HCT116 (cell line): ENCODE results near the gene BTN1A1. TPM values are rescaled to one million over a fixed set of nuclear protein-coding genes. Genes with fewer than 3 reads are reported as not detected.

Experiments
- ATAC-seq: fragments of 200-7000 bp; cut with Tn5 transposase; 2 replicates; pipeline ENCODE4 v1.9.1; 2020; ENCODE audit warnings: mild to moderate bottlenecking, moderate library complexity
- BruUV-seq: library from RNA; stranded (reverse); fragments of 400-500 nt; replicated peaks from 2 replicates; lab custom pipeline; 2021; lab: Mats Ljungman, UMichigan
- CTCF ChIA-PET: fragments of 300-600 bp; sonication (Branson Sonifier 250); formaldehyde crosslinking; loops from one replicate; lab custom pipeline; 2021; ENCODE audit warnings: antibody characterized with exemption; lab: Charles Lee
- POLR2A ChIA-PET: fragments of 300-600, 350-600 bp; sonication (Branson Sonifier 250); formaldehyde crosslinking; loops from one replicate; lab custom pipeline; 2021; ENCODE audit warnings: antibody characterized with exemption; lab: Charles Lee
- RAD21 ChIA-PET, 2 experiments: fragments of 300-600 bp; sonication (Branson Sonifier 250); formaldehyde crosslinking; loops; one replicate each; lab custom pipeline; 2023; ENCODE audit warnings: low total read pairs in 2 of 2; ENCODE audit not compliant: uncharacterized antibody in 2 of 2, unreplicated experiment in 2 of 2, low non-redundant PET in 1 of 2; lab: Charles Lee
- DNase-seq: peaks from one replicate; pipeline ENCODE4 v3.0.0-alpha.2; 2010; ENCODE audit warnings: low read depth, low spot score
- H2AFZ ChIP-seq: fragments of 200-600 bp; shearing (Covaris generic), sonication (generic); 2 replicates; pipeline ENCODE4 v1.6.1; 2017; ENCODE audit warnings: low read depth, mixed run types, mixed read lengths, antibody characterized with exemption, low read length; ENCODE audit not compliant: poor library complexity, severe bottlenecking
- H3K27ac ChIP-seq: 2 replicates; pipeline ENCODE4 v1.5.1; 2012; ENCODE audit warnings: low read depth, low read length
- H3K27me3 ChIP-seq: fragments of 200-600 bp; sonication (generic); 2 replicates; pipeline ENCODE4 v1.6.1; 2016; ENCODE audit warnings: mixed run types, low read length, mixed read lengths; ENCODE audit not compliant: insufficient read depth
- H3K36me3 ChIP-seq, 2 experiments: fragments of 200-500 bp in 1 of 2; fragments of 200-600 bp in 1 of 2; sonication (Bioruptor generic) in 1 of 2; sonication (generic) in 1 of 2; 2 replicates each; pipeline versions ENCODE4 v1.5.1 to v1.6.1; 2014 to 2016; ENCODE audit warnings: low read length in 2 of 2, inconsistent platforms in 1 of 2, mixed read lengths in 1 of 2, mixed run types in 1 of 2; ENCODE audit not compliant: insufficient read depth in 2 of 2, control insufficient read depth in 1 of 2
- H3K4me1 ChIP-seq, 2 experiments: fragments of 200-600 bp in 1 of 2; sonication (generic) in 1 of 2; 2 replicates each; pipeline versions ENCODE4 v1.5.1 to v1.6.1; 2012 to 2017; ENCODE audit warnings: low read length in 2 of 2, inconsistent platforms in 1 of 2, mild to moderate bottlenecking in 1 of 2, mixed read lengths in 1 of 2, mixed run types in 1 of 2, moderate library complexity in 1 of 2; ENCODE audit not compliant: insufficient read depth in 2 of 2, control insufficient read depth in 1 of 2
- H3K4me2 ChIP-seq: fragments of 200-600 bp; sonication (generic); 2 replicates; pipeline ENCODE4 v1.6.1; 2017; ENCODE audit warnings: mixed run types, low read length, mixed read lengths
- H3K4me3 ChIP-seq, 2 experiments: fragments of 200-600 bp in 1 of 2; sonication (generic) in 1 of 2; replicated peaks in 1 of 2; 2 replicates each; pipeline ENCODE4 v1.5.1; 2011 to 2016; ENCODE audit warnings: low read length in 2 of 2, control low read depth in 1 of 2, low read depth in 1 of 2, mild to moderate bottlenecking in 1 of 2, mixed read lengths in 1 of 2, mixed run types in 1 of 2
- H3K79me2 ChIP-seq: fragments of 200-600 bp; sonication (generic); 2 replicates; pipeline ENCODE4 v1.6.1; 2017; ENCODE audit warnings: mild to moderate bottlenecking, mixed run types, low read length, moderate library complexity, mixed read lengths; ENCODE audit not compliant: insufficient read depth
- H3K9ac ChIP-seq: fragments of 200-600 bp; sonication (generic); 2 replicates; pipeline ENCODE4 v1.6.1; 2016; ENCODE audit warnings: low read length, mixed read lengths
- H3K9me2 ChIP-seq: fragments of 200-600 bp; sonication (generic), shearing (Covaris generic); 2 replicates; pipeline ENCODE4 v1.6.1; 2017; ENCODE audit warnings: mixed run types, mild to moderate bottlenecking, moderate library complexity; ENCODE audit not compliant: insufficient read depth
- H3K9me3 ChIP-seq, 2 experiments: fragments of 200-500 bp in 1 of 2; fragments of 200-600 bp in 1 of 2; sonication (Bioruptor generic) in 1 of 2; sonication (generic) in 1 of 2; 2 replicates each; pipeline ENCODE4 v1.6.1; 2014 to 2017; ENCODE audit warnings: low read length in 2 of 2, mixed read lengths in 2 of 2, inconsistent platforms in 1 of 2, low read depth in 1 of 2, mild to moderate bottlenecking in 1 of 2, mixed run types in 1 of 2, moderate library complexity in 1 of 2; ENCODE audit not compliant: control insufficient read depth in 1 of 2, insufficient read depth in 1 of 2
- H4K20me1 ChIP-seq: fragments of 200-600 bp; sonication (generic), shearing (Covaris generic); 2 replicates; pipeline ENCODE4 v1.6.1; 2017; ENCODE audit warnings: mixed run types, mild to moderate bottlenecking, moderate library complexity; ENCODE audit not compliant: insufficient read depth
- CBX3 ChIP-seq: IDR thresholded peaks from 2 replicates; pipeline ENCODE4 v1.6.1; 2012; ENCODE audit warnings: low read depth
- CEBPB ChIP-seq: IDR thresholded peaks from 2 replicates; pipeline ENCODE4 v1.6.1; 2012; ENCODE audit warnings: low read depth
- EGR1 ChIP-seq: IDR thresholded peaks from 2 replicates; pipeline ENCODE4 v1.6.1; 2012; ENCODE audit warnings: low read depth
- ELF1 ChIP-seq: IDR thresholded peaks from 2 replicates; pipeline ENCODE4 v1.6.1; 2012; ENCODE audit warnings: low read depth, borderline replicate concordance
- EZH2 ChIP-seq: fragments of 200-600 bp; sonication (generic); IDR thresholded peaks from 2 replicates; pipeline ENCODE4 v1.6.1; 2017; ENCODE audit warnings: antibody characterized with exemption, mixed run types
- EZH2phosphoT487 ChIP-seq: fragments of 200-600 bp; IDR thresholded peaks from 2 replicates; pipeline ENCODE4 v1.6.1; 2018; ENCODE audit warnings: antibody characterized with exemption, borderline replicate concordance
- FOSL1 ChIP-seq: IDR thresholded peaks from 2 replicates; pipeline ENCODE4 v1.6.1; 2012; ENCODE audit warnings: low read depth
- JUND ChIP-seq: IDR thresholded peaks from 2 replicates; pipeline ENCODE4 v1.6.1; 2012
- POLR2A ChIP-seq: IDR thresholded peaks from 2 replicates; pipeline ENCODE4 v1.7.0; 2011; ENCODE audit warnings: borderline replicate concordance; ENCODE audit not compliant: insufficient read depth, insufficient read length; ENCODE audit errors: extremely low read depth
- POLR2AphosphoS5 ChIP-seq: IDR thresholded peaks from 2 replicates; pipeline ENCODE4 v1.6.1; 2011; ENCODE audit warnings: mild to moderate bottlenecking, low read depth, low read length, moderate library complexity
- RAD21 ChIP-seq: IDR thresholded peaks from 2 replicates; pipeline ENCODE4 v1.6.1; 2012; ENCODE audit warnings: low read depth, mild to moderate bottlenecking
- SIN3A ChIP-seq: IDR thresholded peaks from 2 replicates; pipeline ENCODE4 v1.6.1; 2012; ENCODE audit warnings: low read depth
- SP1 ChIP-seq: IDR thresholded peaks from 2 replicates; pipeline ENCODE4 v1.6.1; 2012; ENCODE audit warnings: low read depth
- SRF ChIP-seq: IDR thresholded peaks from 2 replicates; pipeline ENCODE4 v1.6.1; 2012; ENCODE audit warnings: low read depth
- TCF7L2 ChIP-seq: IDR thresholded peaks from 2 replicates; pipeline ENCODE4 v1.7.0; 2011; ENCODE audit warnings: borderline replicate concordance, inconsistent platforms; ENCODE audit not compliant: insufficient read depth, insufficient read length; ENCODE audit errors: extremely low read depth
- YY1 ChIP-seq: IDR thresholded peaks from 2 replicates; pipeline ENCODE4 v1.6.1; 2011; ENCODE audit warnings: low read length, low read depth, moderate library complexity, mild to moderate bottlenecking; ENCODE audit not compliant: insufficient replicate concordance; ENCODE audit errors: extremely low read depth
- ZNF274 ChIP-seq: fragments of 200-500 bp; sonication (Bioruptor generic); IDR thresholded peaks from 2 replicates; pipeline ENCODE4 v1.6.1; 2014; ENCODE audit warnings: mild to moderate bottlenecking, low read depth, low read length, inconsistent platforms
- intact Hi-C: fragments of 100-400 bp; cut with micrococcal nuclease; formaldehyde crosslinking; loops from 2 replicates; pipeline ENCODE4 v1.10.0; 2022
- total RNA-seq: library from RNA; stranded (reverse); gene quantifications from one replicate; pipeline ENCODE4 v1.2.1, GENCODE V29; 2021; ENCODE audit not compliant: unreplicated experiment
- TF ChIP-seq, protein P1 (sequence below): IDR thresholded peaks from 2 replicates; pipeline ENCODE4 v1.6.1; 2012
- TF ChIP-seq, protein P2 (sequence below), 3 experiments: fragments of 200-600 bp in 1 of 3; sonication (generic) in 1 of 3; IDR thresholded peaks in 2 of 3; conservative IDR thresholded peaks in 1 of 3; 2 replicates each; pipeline ENCODE4 v1.5.1; 2012 to 2017; ENCODE audit warnings: low read depth in 2 of 3, low read length in 2 of 3, antibody characterized with exemption in 1 of 3, borderline replicate concordance in 1 of 3, control low read depth in 1 of 3, mild to moderate bottlenecking in 1 of 3, mixed read lengths in 1 of 3, mixed run types in 1 of 3, moderate library complexity in 1 of 3; ENCODE audit not compliant: insufficient read depth in 1 of 3
- TF ChIP-seq, protein P3 (sequence below): IDR thresholded peaks from 2 replicates; pipeline ENCODE4 v1.6.1; 2012; ENCODE audit warnings: low read depth

BTN1A1 gene
- total RNA-seq, 1 experiment from 2014 or later = 0.32 TPM

DNA sequence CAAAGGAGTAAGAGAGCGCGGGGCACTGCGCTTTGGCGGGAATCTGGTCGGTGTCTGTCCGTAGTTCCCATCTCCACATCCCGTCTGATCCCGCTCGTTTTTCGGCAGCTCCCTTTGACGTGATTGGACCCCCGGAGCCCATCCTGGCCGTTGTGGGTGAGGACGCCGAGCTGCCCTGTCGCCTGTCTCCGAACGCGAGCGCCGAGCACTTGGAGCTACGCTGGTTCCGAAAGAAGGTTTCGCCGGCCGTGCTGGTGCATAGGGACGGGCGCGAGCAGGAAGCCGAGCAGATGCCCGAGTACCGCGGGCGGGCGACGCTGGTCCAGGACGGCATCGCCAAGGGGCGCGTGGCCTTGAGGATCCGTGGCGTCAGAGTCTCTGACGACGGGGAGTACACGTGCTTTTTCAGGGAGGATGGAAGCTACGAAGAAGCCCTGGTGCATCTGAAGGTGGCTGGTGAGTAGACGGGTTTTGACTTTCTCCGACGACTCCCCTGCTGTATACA, 1.4 kb downstream of the BTN1A1 start:
- ChIA-PET RAD21 (no interaction called here), POLR2A (no interaction called here), CTCF (no interaction called here)
- no peaks in the 10 kb centered on the region for H3K36me3 ChIP-seq
- no peaks in the 10 kb centered on the region for H3K9me3 ChIP-seq
- H3K4me2 ChIP-seq = no peak overlapping the region
- H3K9me2 ChIP-seq = no peaks in the 10 kb centered on the region
- H3K27ac ChIP-seq = no peak overlapping the region
- BruUV-seq = no TSS peak
- H2AFZ ChIP-seq = no peak overlapping the region
- H3K79me2 ChIP-seq = no peaks in the 10 kb centered on the region
- no peaks in the 10 kb centered on the region for H4K20me1 ChIP-seq
- no peaks in the 10 kb centered on the region for H3K27me3 ChIP-seq
- H3K9ac ChIP-seq = no peak overlapping the region
- H3K4me3 ChIP-seq = no peak overlapping the region
- peaks cover 0 to 3% of the 10 kb centered on the region in 2 experiments; a peak in 1 of 4 replicates for H3K4me1 ChIP-seq
- intact Hi-C loops = no loop called here
- no peak for DNase-seq
- no peak for ATAC-seq
- TF ChIP-seq CEBPB (no peak), SIN3A (no peak), SP1 (no peak), RAD21 (no peak), EZH2 (no peak), TCF7L2 (no peak), SRF (no peak), ELF1 (no peak), EGR1 (no peak), FOSL1 (no peak), POLR2A (no peak), JUND (no peak), YY1 (no peak), CBX3 (no peak), EZH2phosphoT487 (no peak), ZNF274 (no peak), POLR2AphosphoS5 (no peak)
- TF ChIP-seq, protein P1, sequence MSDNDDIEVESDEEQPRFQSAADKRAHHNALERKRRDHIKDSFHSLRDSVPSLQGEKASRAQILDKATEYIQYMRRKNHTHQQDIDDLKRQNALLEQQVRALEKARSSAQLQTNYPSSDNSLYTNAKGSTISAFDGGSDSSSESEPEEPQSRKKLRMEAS = no peak
- TF ChIP-seq, protein P2, sequence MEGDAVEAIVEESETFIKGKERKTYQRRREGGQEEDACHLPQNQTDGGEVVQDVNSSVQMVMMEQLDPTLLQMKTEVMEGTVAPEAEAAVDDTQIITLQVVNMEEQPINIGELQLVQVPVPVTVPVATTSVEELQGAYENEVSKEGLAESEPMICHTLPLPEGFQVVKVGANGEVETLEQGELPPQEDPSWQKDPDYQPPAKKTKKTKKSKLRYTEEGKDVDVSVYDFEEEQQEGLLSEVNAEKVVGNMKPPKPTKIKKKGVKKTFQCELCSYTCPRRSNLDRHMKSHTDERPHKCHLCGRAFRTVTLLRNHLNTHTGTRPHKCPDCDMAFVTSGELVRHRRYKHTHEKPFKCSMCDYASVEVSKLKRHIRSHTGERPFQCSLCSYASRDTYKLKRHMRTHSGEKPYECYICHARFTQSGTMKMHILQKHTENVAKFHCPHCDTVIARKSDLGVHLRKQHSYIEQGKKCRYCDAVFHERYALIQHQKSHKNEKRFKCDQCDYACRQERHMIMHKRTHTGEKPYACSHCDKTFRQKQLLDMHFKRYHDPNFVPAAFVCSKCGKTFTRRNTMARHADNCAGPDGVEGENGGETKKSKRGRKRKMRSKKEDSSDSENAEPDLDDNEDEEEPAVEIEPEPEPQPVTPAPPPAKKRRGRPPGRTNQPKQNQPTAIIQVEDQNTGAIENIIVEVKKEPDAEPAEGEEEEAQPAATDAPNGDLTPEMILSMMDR (IDR thresholded peaks at IDR 0.05 in 2 of 3, conservative IDR thresholded peaks at IDR 0.05 in 1 of 3; ENCODE audit: borderline replicate concordance in 1 of 3, insufficient read depth in 1 of 3, low read depth in 2 of 3, low read length in 2 of 3) = no peak
- TF ChIP-seq, protein P3, sequence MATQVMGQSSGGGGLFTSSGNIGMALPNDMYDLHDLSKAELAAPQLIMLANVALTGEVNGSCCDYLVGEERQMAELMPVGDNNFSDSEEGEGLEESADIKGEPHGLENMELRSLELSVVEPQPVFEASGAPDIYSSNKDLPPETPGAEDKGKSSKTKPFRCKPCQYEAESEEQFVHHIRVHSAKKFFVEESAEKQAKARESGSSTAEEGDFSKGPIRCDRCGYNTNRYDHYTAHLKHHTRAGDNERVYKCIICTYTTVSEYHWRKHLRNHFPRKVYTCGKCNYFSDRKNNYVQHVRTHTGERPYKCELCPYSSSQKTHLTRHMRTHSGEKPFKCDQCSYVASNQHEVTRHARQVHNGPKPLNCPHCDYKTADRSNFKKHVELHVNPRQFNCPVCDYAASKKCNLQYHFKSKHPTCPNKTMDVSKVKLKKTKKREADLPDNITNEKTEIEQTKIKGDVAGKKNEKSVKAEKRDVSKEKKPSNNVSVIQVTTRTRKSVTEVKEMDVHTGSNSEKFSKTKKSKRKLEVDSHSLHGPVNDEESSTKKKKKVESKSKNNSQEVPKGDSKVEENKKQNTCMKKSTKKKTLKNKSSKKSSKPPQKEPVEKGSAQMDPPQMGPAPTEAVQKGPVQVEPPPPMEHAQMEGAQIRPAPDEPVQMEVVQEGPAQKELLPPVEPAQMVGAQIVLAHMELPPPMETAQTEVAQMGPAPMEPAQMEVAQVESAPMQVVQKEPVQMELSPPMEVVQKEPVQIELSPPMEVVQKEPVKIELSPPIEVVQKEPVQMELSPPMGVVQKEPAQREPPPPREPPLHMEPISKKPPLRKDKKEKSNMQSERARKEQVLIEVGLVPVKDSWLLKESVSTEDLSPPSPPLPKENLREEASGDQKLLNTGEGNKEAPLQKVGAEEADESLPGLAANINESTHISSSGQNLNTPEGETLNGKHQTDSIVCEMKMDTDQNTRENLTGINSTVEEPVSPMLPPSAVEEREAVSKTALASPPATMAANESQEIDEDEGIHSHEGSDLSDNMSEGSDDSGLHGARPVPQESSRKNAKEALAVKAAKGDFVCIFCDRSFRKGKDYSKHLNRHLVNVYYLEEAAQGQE = no peak
